Heart left ventricle (tissue), 13 donors: ENCODE data around the gene DNAJB11.

ENCODE experiments used
- CTCF ChIP-seq, 12 donors: fragments of 200-600 bp; sonication (generic) in 4 of 12; IDR thresholded peaks; one replicate each; pipeline versions ENCODE4 v1.5.0 to v1.8.0; 2018 to 2022; ENCODE audit warnings: antibody characterized with exemption in 12 of 12, mild to moderate bottlenecking in 5 of 12
- POLR2A ChIP-seq, 2 donors: fragments of 450-650 bp; IDR thresholded peaks; one replicate each; pipeline ENCODE4 v1.6.1; 2017; ENCODE audit warnings: antibody characterized with exemption in 2 of 2, mild to moderate bottlenecking in 2 of 2, moderate library complexity in 2 of 2
- donor health status: ischemic (EF 13 %, LVEDD 7.1; RV severe dilation, severe dysfunction).
- donor health status: DM: no; HTN: yes; CAD: no.
- donor health status: DM: no; HTN: no; CAD: no.
- donor health status: ischemic (EF 25% LVEDD 6.9; RV normal size, moderate dysfunction).
- donor health status: ischemic (EF 25% LVEDD 5.7; RV mildly dilated, moderate dysfunction).
- donor health status: ischemic (EF 35%, LVEDD 5.7; RV mildly dilated, moderate dysfunction).
- donor health status: nonischemic (EF 11% LVEDD 7.7; RV severe dilation, severe dysfunction).
- donor health status: DM: yes; HTN: yes; CAD: no.
- donor health status: PGD.
- donor health status: ischemic (EF 29% LVEDD 5.4; RV normal size, mild dysfunction).
- donor health status: nonischemic (EF 23%, LVEDD 6.1; RV moderate dilation, normal function).

GRCh38 chr3:186599142-186599784 lies 28.7 kb downstream of the DNAJB11 start:
- TF ChIP-seq CTCF (IDR thresholded peaks at IDR 0.05) (no peak), POLR2A (IDR thresholded peaks at IDR 0.05) (no peak)
